IMR-90 (cell line): ENCODE data around the gene ATP10A. TPM values are rescaled to one million over a fixed set of nuclear protein-coding genes. Genes with fewer than 3 reads are reported as not detected.

Source experiments
- ATAC-seq: fragments of 200-7000 bp; cut with Tn5 transposase; 2 replicates; pipeline ENCODE4 v1.9.1; 2020; ENCODE audit warnings: low read depth, mild to moderate bottlenecking, moderate library complexity
- BruUV-seq: library from RNA; stranded (reverse); fragments of 400-500 nt; replicated peaks from 2 replicates; lab custom pipeline; 2021; lab: Mats Ljungman, UMichigan
- CTCF ChIA-PET: fragments of 300-600 bp; formaldehyde crosslinking; extraction: SDS; loops from one replicate; lab custom pipeline; 2021; ENCODE audit warnings: antibody characterized with exemption; lab: Yijun Ruan, JAX
- POLR2A ChIA-PET: fragments of 300-600 bp; sonication (Branson Sonifier 250); formaldehyde crosslinking; loops from one replicate; lab custom pipeline; 2022; ENCODE audit warnings: antibody characterized with exemption; ENCODE audit not compliant: unreplicated experiment; lab: Charles Lee
- DNase-seq: peaks from one replicate; pipeline ENCODE4 v3.0.0; 2013
- H2AFZ ChIP-seq: replicated peaks from 2 replicates; pipeline ENCODE3; 2013; ENCODE audit warnings: low read length, mild to moderate bottlenecking; ENCODE audit not compliant: poor library complexity
- H2AK5ac ChIP-seq: 2 replicates; pipeline ENCODE4 v1.6.1; 2013; ENCODE audit warnings: low read depth, low read length, inconsistent platforms
- H2AK9ac ChIP-seq: replicated peaks from 2 replicates; pipeline ENCODE3; 2013; ENCODE audit warnings: mild to moderate bottlenecking, low read depth, low read length, moderate library complexity; ENCODE audit not compliant: poor library complexity
- H2BK120ac ChIP-seq: 2 replicates; pipeline ENCODE4 v1.6.1; 2013; ENCODE audit warnings: low read depth, low read length, inconsistent platforms
- H2BK15ac ChIP-seq: 3 replicates; pipeline ENCODE4 v1.6.1; 2013; ENCODE audit warnings: low read depth, low read length, inconsistent platforms
- H2BK20ac ChIP-seq: 2 replicates; pipeline ENCODE4 v1.6.1; 2013; ENCODE audit warnings: low read depth, mild to moderate bottlenecking, inconsistent platforms, low read length, moderate library complexity
- H2BK5ac ChIP-seq: 2 replicates; pipeline ENCODE4 v1.6.1; 2013; ENCODE audit warnings: mild to moderate bottlenecking, low read depth, low read length, inconsistent platforms; ENCODE audit not compliant: poor library complexity, severe bottlenecking
- H3K14ac ChIP-seq: replicated peaks from 2 replicates; pipeline ENCODE4 v1.6.1; 2013; ENCODE audit warnings: low read depth, low read length, inconsistent platforms
- H3K18ac ChIP-seq: 2 replicates; pipeline ENCODE4 v1.6.1; 2013; ENCODE audit warnings: low read depth, low read length, control low read depth
- H3K23ac ChIP-seq: 2 replicates; pipeline ENCODE4 v1.6.1; 2013; ENCODE audit warnings: low read depth, low read length, inconsistent platforms
- H3K27ac ChIP-seq: 2 replicates; pipeline ENCODE4 v1.5.1; 2013; ENCODE audit warnings: mild to moderate bottlenecking, control low read depth, low read length; ENCODE audit not compliant: insufficient read depth
- H3K27me3 ChIP-seq: 2 replicates; pipeline ENCODE4 v1.6.1; 2013; ENCODE audit warnings: low read length; ENCODE audit not compliant: control insufficient read depth, insufficient read depth
- H3K36me3 ChIP-seq: 2 replicates; pipeline ENCODE4 v1.6.1; 2013; ENCODE audit warnings: low read length, mixed read lengths; ENCODE audit not compliant: control insufficient read depth, insufficient read depth
- H3K4ac ChIP-seq: 2 replicates; pipeline ENCODE4 v1.6.1; 2013; ENCODE audit warnings: low read depth, low read length, inconsistent platforms
- H3K4me1 ChIP-seq: 2 replicates; pipeline ENCODE4 v1.6.1; 2013; ENCODE audit warnings: low read length, mixed read lengths; ENCODE audit not compliant: control insufficient read depth, insufficient read depth
- H3K4me2 ChIP-seq: 2 replicates; pipeline ENCODE4 v1.6.1; 2013; ENCODE audit warnings: low read depth, mild to moderate bottlenecking, control low read depth, low read length, moderate library complexity
- H3K4me3 ChIP-seq: 2 replicates; pipeline ENCODE4 v1.5.1; 2013; ENCODE audit warnings: low read depth, mild to moderate bottlenecking, control low read depth, low read length, moderate library complexity; ENCODE audit not compliant: insufficient read depth
- H3K56ac ChIP-seq: 2 replicates; pipeline ENCODE4 v1.6.1; 2013; ENCODE audit warnings: low read length, inconsistent platforms; ENCODE audit not compliant: insufficient read depth; ENCODE audit errors: extremely low read depth
- H3K79me1 ChIP-seq, 2 experiments: 2 replicates each; pipeline ENCODE4 v1.6.1; 2013; ENCODE audit warnings: low read length in 2 of 2, inconsistent platforms in 1 of 2, low read depth in 1 of 2
- H3K9ac ChIP-seq: 2 replicates; pipeline ENCODE4 v1.6.1; 2013; ENCODE audit warnings: low read depth, low read length, control low read depth
- H3K9me1 ChIP-seq: 2 replicates; pipeline ENCODE4 v1.6.1; 2013; ENCODE audit warnings: low read length, inconsistent platforms; ENCODE audit not compliant: insufficient read depth
- H3K9me3 ChIP-seq: 2 replicates; pipeline ENCODE4 v1.6.1; 2013; ENCODE audit warnings: low read length; ENCODE audit not compliant: control insufficient read depth, insufficient read depth
- H4K20me1 ChIP-seq: 2 replicates; pipeline ENCODE4 v1.6.1; 2013; ENCODE audit warnings: low read length, inconsistent platforms; ENCODE audit not compliant: insufficient read depth
- H4K5ac ChIP-seq: 2 replicates; pipeline ENCODE4 v1.6.1; 2013; ENCODE audit warnings: mild to moderate bottlenecking, low read depth, low read length, control low read depth
- H4K8ac ChIP-seq, 2 experiments: 2 replicates each; pipeline ENCODE4 v1.6.1; 2013; ENCODE audit warnings: low read depth in 2 of 2, low read length in 2 of 2, control low read depth in 1 of 2, inconsistent platforms in 1 of 2
- H4K91ac ChIP-seq: 2 replicates; pipeline ENCODE4 v1.6.1; 2013; ENCODE audit warnings: low read depth, low read length, inconsistent platforms; ENCODE audit not compliant: insufficient read depth
- CEBPB ChIP-seq: IDR thresholded peaks from 2 replicates; pipeline ENCODE4 v1.6.1; 2012; ENCODE audit warnings: low read depth, low read length, improper control_type of control experiment
- CHD1 ChIP-seq: IDR thresholded peaks from 2 replicates; pipeline ENCODE4 v1.6.1; 2012; ENCODE audit warnings: low read depth, low read length, improper control_type of control experiment
- ELK1 ChIP-seq: fragments of 150-350 bp; IDR thresholded peaks from 2 replicates; pipeline ENCODE4 v1.6.1; 2016; ENCODE audit warnings: low read depth, mild to moderate bottlenecking, low read length, moderate library complexity, borderline replicate concordance
- MAFK ChIP-seq: IDR thresholded peaks from 2 replicates; pipeline ENCODE4 v1.6.1; 2012; ENCODE audit warnings: low read depth, low read length, improper control_type of control experiment
- MAZ ChIP-seq: IDR thresholded peaks from 2 replicates; pipeline ENCODE4 v1.6.1; 2012; ENCODE audit warnings: low read depth, mild to moderate bottlenecking, low read length, improper control_type of control experiment, moderate library complexity, borderline replicate concordance
- MXI1 ChIP-seq: IDR thresholded peaks from 2 replicates; pipeline ENCODE4 v1.6.1; 2012; ENCODE audit warnings: low read depth, mild to moderate bottlenecking, low read length, moderate library complexity, borderline replicate concordance
- NFE2L2 ChIP-seq: fragments of 150-350 bp; IDR thresholded peaks from 2 replicates; pipeline ENCODE4 v1.6.1; 2016; ENCODE audit warnings: low read depth, mild to moderate bottlenecking, low read length
- POLR2A ChIP-seq: IDR thresholded peaks from 2 replicates; pipeline ENCODE4 v1.6.1; 2012; ENCODE audit warnings: mild to moderate bottlenecking, low read depth, low read length
- RAD21 ChIP-seq: IDR thresholded peaks from 2 replicates; pipeline ENCODE4 v1.6.1; 2012; ENCODE audit warnings: low read length, improper control_type of control experiment
- RCOR1 ChIP-seq: IDR thresholded peaks from 2 replicates; pipeline ENCODE4 v1.6.1; 2012; ENCODE audit warnings: mild to moderate bottlenecking, low read length, improper control_type of control experiment; ENCODE audit not compliant: insufficient replicate concordance
- RFX5 ChIP-seq: IDR thresholded peaks from 2 replicates; pipeline ENCODE4 v1.8.0; 2012; ENCODE audit warnings: low read depth, mild to moderate bottlenecking, low read length, moderate library complexity
- SMC3 ChIP-seq: fragments of 150-350 bp; IDR thresholded peaks from 2 replicates; pipeline ENCODE4 v1.6.1; 2016; ENCODE audit warnings: low read depth, mild to moderate bottlenecking, antibody characterized with exemption, low read length, moderate library complexity
- WGBS, 2 experiments: methylation state at CpG; one replicate each; pipeline versions ENCODE4 v1.1.5 to v1.1.7; 2013; ENCODE audit warnings: missing lambda C conversion rate in 2 of 2; ENCODE audit not compliant: insufficient read length in 1 of 2; ENCODE audit errors: extremely low coverage in 2 of 2; 5-methylcytosine and 5-hydroxymethylcytosine counted together
- dilution Hi-C: fragments of 300-500 bp; cut with HindIII; formaldehyde crosslinking; loops from one replicate; pipeline ENCODE4 v1.14.3; 2018; ENCODE audit warnings: low sequenced_read_pairs; ENCODE audit not compliant: unreplicated experiment
- in situ Hi-C: fragments of 300-500 bp; cut with MboI; formaldehyde crosslinking; loops from 3 replicates; pipeline ENCODE4 v1.14.3; 2019; ENCODE audit warnings: low sequenced_read_pairs, inconsistent platforms, mixed read lengths
- intact Hi-C: fragments of 100-400 bp; cut with micrococcal nuclease; formaldehyde crosslinking; loops from 2 replicates; pipeline ENCODE4 v1.10.0; 2022
- polyA plus RNA-seq, 3 experiments: library from polyadenylated mRNA; depleted of rRNA; stranded (reverse); fragments of >200 nt; gene quantifications; 2 replicates each; pipeline ENCODE4 v1.2.3, GENCODE V29; 2012; ENCODE audit warnings: low replicate concordance in 1 of 3
- total RNA-seq: library from RNA; depleted of rRNA; stranded (reverse); fragments of >200 nt; gene quantifications from 2 replicates; pipeline ENCODE4 v1.2.3, GENCODE V29; 2012
- TF ChIP-seq, protein P1 (sequence below): conservative IDR thresholded peaks from 2 replicates; pipeline ENCODE4 v1.5.1; 2012; ENCODE audit warnings: mild to moderate bottlenecking, low read depth, low read length, improper control_type of control experiment

ATP10A gene
- total and polyA plus RNA-seq, 2 of the 4 experiments (the other 2 are of a cell fraction): 13.8 to 16.0 TPM

GRCh38 chr15:25844076-25844475 lies 19.1 kb downstream of the ATP10A start:
- intact Hi-C loops: no loop called here
- no peak overlapping the region for H3K56ac ChIP-seq
- H2BK15ac ChIP-seq: no peak overlapping the region
- peaks cover 33 to 82% of the 10 kb centered on the region in 2 experiments for H3K79me1 ChIP-seq
- no peaks in the 10 kb centered on the region for H3K9me3 ChIP-seq
- no peak overlapping the region for H4K91ac ChIP-seq
- H3K27ac ChIP-seq: no peak overlapping the region
- TF ChIP-seq, protein P1, sequence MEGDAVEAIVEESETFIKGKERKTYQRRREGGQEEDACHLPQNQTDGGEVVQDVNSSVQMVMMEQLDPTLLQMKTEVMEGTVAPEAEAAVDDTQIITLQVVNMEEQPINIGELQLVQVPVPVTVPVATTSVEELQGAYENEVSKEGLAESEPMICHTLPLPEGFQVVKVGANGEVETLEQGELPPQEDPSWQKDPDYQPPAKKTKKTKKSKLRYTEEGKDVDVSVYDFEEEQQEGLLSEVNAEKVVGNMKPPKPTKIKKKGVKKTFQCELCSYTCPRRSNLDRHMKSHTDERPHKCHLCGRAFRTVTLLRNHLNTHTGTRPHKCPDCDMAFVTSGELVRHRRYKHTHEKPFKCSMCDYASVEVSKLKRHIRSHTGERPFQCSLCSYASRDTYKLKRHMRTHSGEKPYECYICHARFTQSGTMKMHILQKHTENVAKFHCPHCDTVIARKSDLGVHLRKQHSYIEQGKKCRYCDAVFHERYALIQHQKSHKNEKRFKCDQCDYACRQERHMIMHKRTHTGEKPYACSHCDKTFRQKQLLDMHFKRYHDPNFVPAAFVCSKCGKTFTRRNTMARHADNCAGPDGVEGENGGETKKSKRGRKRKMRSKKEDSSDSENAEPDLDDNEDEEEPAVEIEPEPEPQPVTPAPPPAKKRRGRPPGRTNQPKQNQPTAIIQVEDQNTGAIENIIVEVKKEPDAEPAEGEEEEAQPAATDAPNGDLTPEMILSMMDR: no peak
- TF ChIP-seq CEBPB: no peak
- no peak for TF ChIP-seq ELK1
- no peak for TF ChIP-seq SMC3
- no peak for TF ChIP-seq MXI1
- no peak for TF ChIP-seq RFX5
- TF ChIP-seq MAZ: no peak
- TF ChIP-seq POLR2A: no peak
- TF ChIP-seq RCOR1: no peak
- no peak for TF ChIP-seq RAD21
- TF ChIP-seq NFE2L2: no peak
- no peak for TF ChIP-seq CHD1
- TF ChIP-seq MAFK: no peak
- CTCF ChIA-PET: no interaction called here
- no peak for DNase-seq
- H2AK9ac ChIP-seq: no peak overlapping the region
- no peak overlapping the region for H2BK20ac ChIP-seq
- H3K36me3 ChIP-seq: no peaks in the 10 kb centered on the region
- H3K27me3 ChIP-seq: no peaks in the 10 kb centered on the region
- H3K4me1 ChIP-seq: peaks cover 11% of the 10 kb centered on the region
- H3K14ac ChIP-seq: no peak overlapping the region
- no peak overlapping the region for H3K23ac ChIP-seq
- no peak overlapping the region for H3K18ac ChIP-seq
- no peak overlapping the region for H2BK5ac ChIP-seq
- no peak overlapping the region for H3K9ac ChIP-seq
- H4K5ac ChIP-seq: no peak overlapping the region
- POLR2A ChIA-PET: no interaction called here
- WGBS, 2 experiments: no CpG with 5 or more reads among the region's 7 CpGs
- no peaks in the 10 kb centered on the region; the same call in 1 of the 2 replicates for H4K20me1 ChIP-seq
- no peak overlapping the region for H2AK5ac ChIP-seq
- dilution Hi-C loops: no loop called here
- in situ Hi-C loops: no loop called here
- BruUV-seq: no TSS peak
- H3K9me1 ChIP-seq: peaks cover 25% of the 10 kb centered on the region
- no peak overlapping the region for H2BK120ac ChIP-seq
- H2AFZ ChIP-seq: no peak overlapping the region
- H3K4ac ChIP-seq: no peak overlapping the region
- H3K4me3 ChIP-seq: no peak overlapping the region
- no peak for ATAC-seq
- H3K4me2 ChIP-seq: no peak overlapping the region
- no peak overlapping the region for H4K8ac ChIP-seq
